Measurements from ENCODE around the gene DPP4. TPM values are rescaled to one million over a fixed set of nuclear protein-coding genes. Genes with fewer than 3 reads are reported as not detected.

DPP4 gene
- total RNA-seq, 1 experiment from 2014 or later = 2.8 TPM

DNA sequence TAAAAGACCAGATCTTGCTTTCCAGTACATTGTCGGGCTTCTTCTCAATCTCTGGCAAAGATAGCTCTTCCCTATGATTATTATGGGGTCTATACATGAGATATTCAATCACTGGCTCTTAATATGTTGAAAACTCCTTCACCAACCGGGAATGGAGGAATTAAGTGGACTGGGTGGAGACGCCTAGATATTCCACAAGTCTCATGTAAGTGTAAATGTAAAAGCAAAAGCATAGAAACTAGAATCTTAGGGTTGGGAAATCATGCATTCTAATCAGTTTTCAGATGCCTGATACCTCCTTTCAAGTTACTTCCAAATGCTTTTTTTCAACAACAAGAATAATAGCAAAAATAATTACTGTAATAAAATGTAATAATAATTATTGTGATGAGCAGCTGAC lies 38.0 kb downstream of the DPP4 start:
- no CpG with 5 or more reads among the region's 3 CpGs for WGBS (ENCODE audit: extremely low coverage, insufficient read length, low lambda C conversion rate)
- no peak for DNase-seq
- H3K27me3 ChIP-seq (ENCODE audit: insufficient read depth, low read length) = no peaks in the 10 kb centered on the region

More for the DNA sequence above, 38.0 kb downstream of the DPP4 start:
- H3K23ac ChIP-seq (ENCODE audit: insufficient read length, low read depth, low read length) = no peak overlapping the region
- H3K23me2 ChIP-seq (ENCODE audit: insufficient read length, low read depth, low read length, poor library complexity, severe bottlenecking) = no peaks in the 10 kb centered on the region
- no peak overlapping the region for H3T11ph ChIP-seq (ENCODE audit: low read length)
- no peak overlapping the region for H2AK5ac ChIP-seq (ENCODE audit: insufficient read length, low read length)
- no peak overlapping the region for H3K18ac ChIP-seq (ENCODE audit: insufficient read length, low read depth, low read length)
- TF ChIP-seq, protein P1, sequence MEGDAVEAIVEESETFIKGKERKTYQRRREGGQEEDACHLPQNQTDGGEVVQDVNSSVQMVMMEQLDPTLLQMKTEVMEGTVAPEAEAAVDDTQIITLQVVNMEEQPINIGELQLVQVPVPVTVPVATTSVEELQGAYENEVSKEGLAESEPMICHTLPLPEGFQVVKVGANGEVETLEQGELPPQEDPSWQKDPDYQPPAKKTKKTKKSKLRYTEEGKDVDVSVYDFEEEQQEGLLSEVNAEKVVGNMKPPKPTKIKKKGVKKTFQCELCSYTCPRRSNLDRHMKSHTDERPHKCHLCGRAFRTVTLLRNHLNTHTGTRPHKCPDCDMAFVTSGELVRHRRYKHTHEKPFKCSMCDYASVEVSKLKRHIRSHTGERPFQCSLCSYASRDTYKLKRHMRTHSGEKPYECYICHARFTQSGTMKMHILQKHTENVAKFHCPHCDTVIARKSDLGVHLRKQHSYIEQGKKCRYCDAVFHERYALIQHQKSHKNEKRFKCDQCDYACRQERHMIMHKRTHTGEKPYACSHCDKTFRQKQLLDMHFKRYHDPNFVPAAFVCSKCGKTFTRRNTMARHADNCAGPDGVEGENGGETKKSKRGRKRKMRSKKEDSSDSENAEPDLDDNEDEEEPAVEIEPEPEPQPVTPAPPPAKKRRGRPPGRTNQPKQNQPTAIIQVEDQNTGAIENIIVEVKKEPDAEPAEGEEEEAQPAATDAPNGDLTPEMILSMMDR (conservative IDR thresholded peaks at IDR 0.05) = no peak
- no peak overlapping the region for H3K9ac ChIP-seq (ENCODE audit: extremely low read depth, insufficient read length, low read length)
- H3K4me1 ChIP-seq (ENCODE audit: insufficient read depth, low read length) = peaks cover 4% of the 10 kb centered on the region; the same call in 1 of the 2 replicates
- no peak overlapping the region for H4K5ac ChIP-seq (ENCODE audit: insufficient read length, low read depth, low read length)
- peaks cover 40 to 43% of the 10 kb centered on the region in 2 experiments for H3K4me1 Mint-ChIP-seq
- H3K27ac ChIP-seq (ENCODE audit: insufficient read length, low read depth, low read length) = no peak overlapping the region
- H3K9me3 Mint-ChIP-seq = no peaks in the 10 kb centered on the region
- no peak overlapping the region for H4K8ac ChIP-seq (replicated peaks; ENCODE audit: insufficient read length, low read depth, low read length)
- no peaks in the 10 kb centered on the region for H4K20me1 ChIP-seq (ENCODE audit: control insufficient read depth, insufficient read depth, insufficient read length)
- no peak overlapping the region; a peak in 1 of 5 replicates for H3K4me3 Mint-ChIP-seq
- no peak overlapping the region for H2AFZ ChIP-seq (ENCODE audit: low read length)
- H3K56ac ChIP-seq (ENCODE audit: insufficient read length, low read depth, low read length) = no peak overlapping the region
- H3K4me2 ChIP-seq (ENCODE audit: insufficient read depth, insufficient read length, low read length) = no peak overlapping the region
- no peak overlapping the region for H3K14ac ChIP-seq (ENCODE audit: insufficient read depth, low read length)
- no peak overlapping the region for H4K91ac ChIP-seq (ENCODE audit: insufficient read length, low read depth, low read length)
- no peak overlapping the region for H3K4ac ChIP-seq (ENCODE audit: low read depth, low read length)
- no peak overlapping the region for H2BK120ac ChIP-seq (ENCODE audit: low read depth, low read length, poor library complexity, severe bottlenecking)
- no peaks in the 10 kb centered on the region for H3K9me3 ChIP-seq (ENCODE audit: control insufficient read depth, low read depth, low read length)
- H3K27ac Mint-ChIP-seq = no peak overlapping the region
- H2BK20ac ChIP-seq (ENCODE audit: low read depth, low read length, poor library complexity, severe bottlenecking) = no peak overlapping the region
- H3K79me2 ChIP-seq (ENCODE audit: insufficient read depth, low read length) = no peaks in the 10 kb centered on the region
- H2BK15ac ChIP-seq (ENCODE audit: low read depth, low read length) = no peak overlapping the region
- no peak overlapping the region for H2BK12ac ChIP-seq (ENCODE audit: insufficient read length, low read depth, low read length)
- peaks cover 0 to 4% (median 0%) of the 10 kb centered on the region in 3 experiments; a peak in 1 of 7 replicates for H3K36me3 Mint-ChIP-seq (ENCODE audit: insufficient read depth in 1 of 3, low read depth in 3 of 3)
- no peak overlapping the region for H2BK5ac ChIP-seq (ENCODE audit: insufficient read length, low read length)
- H3K79me1 ChIP-seq (ENCODE audit: insufficient read depth, low read depth, low read length, poor library complexity, severe bottlenecking) = no peaks in the 10 kb centered on the region
- H3K27me3 Mint-ChIP-seq (ENCODE audit: low read depth) = no peaks in the 10 kb centered on the region

Measured in H9 (cell line).